Gastroesophageal sphincter (tissue), 4 donors: ENCODE measurements around the gene AIG1. TPM values are rescaled to one million over a fixed set of nuclear protein-coding genes. Genes with fewer than 3 reads are reported as not detected.

Experiments used
- ATAC-seq: fragments of 150-250 bp; one replicate; pipeline ENCODE4 v1.9.1; 2016; ENCODE audit warnings: mild to moderate bottlenecking, moderate library complexity
- H3K27ac ChIP-seq, 4 donors: fragments of 200-600 bp; sonication (generic) in 3 of 4; 1 replicate in 3 of 4; 2 replicates in 1 of 4; pipeline ENCODE4 v1.5.1; 2016 to 2019
- H3K27me3 ChIP-seq: fragments of 200-600 bp; sonication (generic); one replicate; pipeline ENCODE4 v1.5.1; 2019
- H3K36me3 ChIP-seq, 2 donors: fragments of 200-600 bp; sonication (generic); one replicate each; pipeline ENCODE4 v1.5.1; 2019; ENCODE audit warnings: control low read depth in 1 of 2
- H3K4me1 ChIP-seq, 3 donors: fragments of 200-600 bp; sonication (generic); 1 replicate in 2 of 3; 2 replicates in 1 of 3; pipeline ENCODE4 v1.5.1; 2016 to 2019; ENCODE audit warnings: control low read depth in 2 of 3
- H3K4me3 ChIP-seq, 2 donors: fragments of 200-600 bp; sonication (generic); one replicate each; pipeline ENCODE4 v1.5.1; 2019; ENCODE audit warnings: mild to moderate bottlenecking in 1 of 2, moderate library complexity in 1 of 2
- H3K9me3 ChIP-seq, 3 donors: fragments of 200-600 bp; sonication (generic); one replicate each; pipeline ENCODE4 v1.5.1; 2017 to 2019; ENCODE audit warnings: control low read depth in 2 of 3
- CTCF ChIP-seq, 4 experiments: fragments of 200-600 bp in 2 of 4; fragments of 450-650 bp in 2 of 4; sonication (generic) in 1 of 4; IDR thresholded peaks; one replicate each; pipeline ENCODE4 v1.5.1; 2017 to 2019; ENCODE audit warnings: antibody characterized with exemption in 4 of 4, mild to moderate bottlenecking in 2 of 4, moderate library complexity in 2 of 4
- EP300 ChIP-seq: sonication (generic); formaldehyde crosslinking; IDR thresholded peaks from one replicate; pipeline ENCODE4 v1.6.1; 2017; ENCODE audit warnings: antibody characterized with exemption, mild to moderate bottlenecking
- POLR2A ChIP-seq, 2 donors: fragments of 450-650 bp; IDR thresholded peaks; one replicate each; pipeline ENCODE4 v1.6.1; 2017; ENCODE audit warnings: antibody characterized with exemption in 2 of 2, mild to moderate bottlenecking in 2 of 2, moderate library complexity in 1 of 2
- POLR2AphosphoS5 ChIP-seq: sonication (generic); formaldehyde crosslinking; IDR thresholded peaks from one replicate; pipeline ENCODE4 v1.6.1; 2017; ENCODE audit warnings: antibody characterized with exemption
- WGBS, 2 donors: methylation state at CpG; one replicate each; pipeline ENCODE4 v1.1.5; 2018; ENCODE audit warnings: low coverage in 1 of 2; 5-methylcytosine and 5-hydroxymethylcytosine counted together
- total RNA-seq, 4 donors: library from RNA; depleted of rRNA; stranded (reverse); fragments of >200 nt; gene quantifications; one replicate each; pipeline ENCODE4 v1.1.0, GENCODE V29; 2016

AIG1 gene
- total RNA-seq, 4 donors from 2014 or later: 24.0 to 42.0 (median 31.5) TPM

- WGBS, 2 donors: 75 to 91% methylated on average over 1 of the region's 1 CpG
- no peak for ATAC-seq
- peaks cover 0 to 14% (median 0%) of the 10 kb centered on the region in 3 donors for H3K9me3 ChIP-seq
- no peaks in the 10 kb centered on the region for H3K27me3 ChIP-seq
- TF ChIP-seq CTCF (IDR thresholded peaks at IDR 0.05): no peak
- TF ChIP-seq EP300: no peak
- TF ChIP-seq POLR2A (IDR thresholded peaks at IDR 0.05): no peak
- TF ChIP-seq POLR2AphosphoS5: no peak
- no peak overlapping the region for H3K4me3 ChIP-seq
- no peak overlapping the region for H3K27ac ChIP-seq
- H3K4me1 ChIP-seq: no peaks in the 10 kb centered on the region
- peaks cover 0 to 6% of the 10 kb centered on the region in 2 donors for H3K36me3 ChIP-seq
Observed at GRCh38 chr6:143126574-143126941, 65.9 kb downstream of the AIG1 start.

GRCh38 chr6:143127941-143128680, 67.4 kb downstream of the AIG1 start:
- H3K27me3 ChIP-seq: no peaks in the 10 kb centered on the region
- TF ChIP-seq EP300 (no peak), POLR2AphosphoS5 (no peak), POLR2A (IDR thresholded peaks at IDR 0.05) (no peak), CTCF (IDR thresholded peaks at IDR 0.05) (no peak)
- no peak for ATAC-seq
- no peak overlapping the region for H3K27ac ChIP-seq
- no peaks in the 10 kb centered on the region for H3K4me1 ChIP-seq
- no peak overlapping the region for H3K4me3 ChIP-seq
- H3K36me3 ChIP-seq: peaks cover 0 to 6% of the 10 kb centered on the region in 2 donors
- whole genome bisulfite sequencing, 2 donors: 85 to 97% methylated on average over 3 of the region's 3 CpGs
- H3K9me3 ChIP-seq: peaks cover 0 to 17% (median 0%) of the 10 kb centered on the region in 3 donors

- ATAC-seq: no peak
- H3K27ac ChIP-seq: no peak overlapping the region
- no peaks in the 10 kb centered on the region for H3K27me3 ChIP-seq
- H3K9me3 ChIP-seq: peaks cover 0 to 17% (median 0%) of the 10 kb centered on the region in 3 donors
- no peaks in the 10 kb centered on the region for H3K4me1 ChIP-seq
- TF ChIP-seq POLR2AphosphoS5 (no peak), CTCF (IDR thresholded peaks at IDR 0.05) (no peak), EP300 (no peak), POLR2A (IDR thresholded peaks at IDR 0.05) (no peak)
- H3K4me3 ChIP-seq: no peak overlapping the region
- peaks cover 0 to 6% of the 10 kb centered on the region in 2 donors for H3K36me3 ChIP-seq
Observed at GRCh38 chr6:143128681-143129015, 68.0 kb downstream of the AIG1 start.

GRCh38 chr6:143130928-143131327, 70.2 kb downstream of the AIG1 start:
- WGBS, 2 donors: 93 to 100% methylated on average over 1 of the region's 1 CpG
- no peaks in the 10 kb centered on the region for H3K27me3 ChIP-seq
- no peak for TF ChIP-seq EP300
- TF ChIP-seq POLR2AphosphoS5: no peak
- TF ChIP-seq CTCF (IDR thresholded peaks at IDR 0.05): no peak
- no peak for TF ChIP-seq POLR2A (IDR thresholded peaks at IDR 0.05)
- ATAC-seq: no peak
- H3K27ac ChIP-seq: no peak overlapping the region
- H3K4me3 ChIP-seq: no peak overlapping the region
- H3K9me3 ChIP-seq: peaks cover 0 to 17% (median 0%) of the 10 kb centered on the region in 3 donors
- peaks cover 0 to 6% of the 10 kb centered on the region in 2 donors for H3K36me3 ChIP-seq
- H3K4me1 ChIP-seq: no peaks in the 10 kb centered on the region

- Histone ChIP-seq H3K4me1 (no peaks in the 10 kb centered on the region), H3K9me3 (peaks cover 0 to 15% (median 0%) of the 10 kb centered on the region in 3 donors), H3K27ac (no peak overlapping the region), H3K4me3 (no peak overlapping the region), H3K27me3 (no peaks in the 10 kb centered on the region), H3K36me3 (peaks cover 0 to 18% of the 10 kb centered on the region in 2 donors)
- no peak for ATAC-seq
- no peak for TF ChIP-seq POLR2A (IDR thresholded peaks at IDR 0.05)
- no peak for TF ChIP-seq CTCF (IDR thresholded peaks at IDR 0.05)
- no peak for TF ChIP-seq POLR2AphosphoS5
- TF ChIP-seq EP300: no peak
- 24 to 29% methylated on average over 2 of the region's 2 CpGs for whole genome bisulfite sequencing, 2 donors
Observed at GRCh38 chr6:143135325-143135724, 74.6 kb downstream of the AIG1 start.
